Endothelial cell of umbilical vein (primary cell): ENCODE data around the gene ZNF684. TPM values are rescaled to one million over a fixed set of nuclear protein-coding genes. Genes with fewer than 3 reads are reported as not detected.

Experiments used
- BruUV-seq: library from RNA; stranded (reverse); fragments of 400-500 nt; replicated peaks from 2 replicates; lab custom pipeline; 2021; lab: Mats Ljungman, UMichigan
- CTCF ChIA-PET: fragments of 300-600, 350-600 bp; sonication (Branson Sonifier 250); formaldehyde crosslinking; loops from one replicate; lab custom pipeline; 2021; ENCODE audit warnings: antibody characterized with exemption, inconsistent platforms; lab: Charles Lee
- POLR2A ChIA-PET: fragments of 300-600, 350-600 bp; sonication (Branson Sonifier 250); formaldehyde crosslinking; loops from one replicate; lab custom pipeline; 2021; ENCODE audit warnings: antibody characterized with exemption, inconsistent platforms; lab: Charles Lee
- DNase-seq: peaks from one replicate; pipeline ENCODE4 v3.0.0-alpha.2; 2011; ENCODE audit warnings: low read depth, low spot score
- FAIRE-seq: peaks from 2 replicates; lab custom pipeline; 2011; peaks lifted over from hg19 to GRCh38; lab: Jason Lieb, UNC
- H2AFZ ChIP-seq: 2 replicates; pipeline ENCODE4 v1.6.0; 2012; ENCODE audit warnings: low read depth, low read length, control low read depth, inconsistent platforms
- H3K27ac ChIP-seq: 2 replicates; pipeline ENCODE4 v1.5.1; 2011; ENCODE audit warnings: low read depth, mild to moderate bottlenecking, control low read depth, low read length, moderate library complexity; ENCODE audit not compliant: insufficient read depth
- H3K27me3 ChIP-seq, 2 experiments: 2 replicates each; pipeline versions ENCODE4 v1.6.0 to v1.6.1; 2011; ENCODE audit warnings: low read length in 2 of 2, mixed read lengths in 1 of 2; ENCODE audit not compliant: control insufficient read depth in 2 of 2, insufficient read depth in 2 of 2
- H3K36me3 ChIP-seq, 2 experiments: 2 replicates in 1 of 2; 3 replicates in 1 of 2; pipeline ENCODE4 v1.5.1; 2011; ENCODE audit warnings: low read length in 2 of 2, mild to moderate bottlenecking in 1 of 2, moderate library complexity in 1 of 2; ENCODE audit not compliant: control insufficient read depth in 2 of 2, insufficient read depth in 2 of 2; ENCODE audit errors: extremely low read depth in 1 of 2
- H3K4me1 ChIP-seq: 3 replicates; pipeline ENCODE4 v1.5.1; 2011; ENCODE audit warnings: mild to moderate bottlenecking, low read length; ENCODE audit not compliant: control insufficient read depth, insufficient read depth; ENCODE audit errors: extremely low read depth
- H3K4me2 ChIP-seq: 2 replicates; pipeline ENCODE4 v1.6.1; 2011; ENCODE audit warnings: low read length, control low read depth, mixed read lengths; ENCODE audit not compliant: insufficient read depth
- H3K4me3 ChIP-seq, 3 experiments: fragments of 200-600 bp in 1 of 3; sonication (generic), shearing (Covaris generic) in 1 of 3; replicated peaks in 1 of 3; 2 replicates each; pipeline ENCODE4 v1.5.1; 2011 to 2016; ENCODE audit warnings: control low read depth in 3 of 3, low read length in 3 of 3, mild to moderate bottlenecking in 2 of 3, inconsistent platforms in 1 of 3, low read depth in 1 of 3, moderate library complexity in 1 of 3; ENCODE audit not compliant: insufficient read depth in 1 of 3
- H3K79me2 ChIP-seq: 2 replicates; pipeline ENCODE4 v1.6.0; 2012; ENCODE audit warnings: low read length, inconsistent platforms; ENCODE audit not compliant: control insufficient read depth, insufficient read depth
- H3K9ac ChIP-seq: replicated peaks from 2 replicates; pipeline ENCODE3; 2011; ENCODE audit warnings: low read length, control low read depth; ENCODE audit not compliant: insufficient read depth; ENCODE audit errors: extremely low read depth
- H3K9me1 ChIP-seq: replicated peaks from 3 replicates; pipeline ENCODE4 v1.6.0; 2011; ENCODE audit warnings: mild to moderate bottlenecking, low read length; ENCODE audit not compliant: control insufficient read depth, insufficient read depth; ENCODE audit errors: extremely low read depth
- H3K9me3 ChIP-seq: replicated peaks from 2 replicates; pipeline ENCODE4 v1.5.1; 2012; ENCODE audit warnings: low read length, inconsistent platforms; ENCODE audit not compliant: control insufficient read depth, insufficient read depth
- H4K20me1 ChIP-seq: replicated peaks from 2 replicates; pipeline ENCODE3; 2011; ENCODE audit warnings: mild to moderate bottlenecking, low read length; ENCODE audit not compliant: control insufficient read depth, insufficient read depth; ENCODE audit errors: extremely low read depth
- EZH2 ChIP-seq: IDR thresholded peaks from 2 replicates; pipeline ENCODE4 v1.6.1; 2012; ENCODE audit warnings: borderline replicate concordance, low read depth, mild to moderate bottlenecking, moderate library complexity, low read length, inconsistent platforms; ENCODE audit not compliant: severe bottlenecking
- FOS ChIP-seq: IDR thresholded peaks from 2 replicates; pipeline ENCODE4 v1.6.1; 2011; ENCODE audit warnings: mild to moderate bottlenecking, low read length, moderate library complexity, borderline replicate concordance; ENCODE audit not compliant: insufficient read depth
- GATA2 ChIP-seq: IDR thresholded peaks from 2 replicates; pipeline ENCODE4 v1.7.0; 2011; ENCODE audit warnings: low read depth, mild to moderate bottlenecking, moderate library complexity, mixed read lengths, low read length; ENCODE audit not compliant: insufficient read length, insufficient read depth
- JUN ChIP-seq: IDR thresholded peaks from 2 replicates; pipeline ENCODE4 v1.6.1; 2011; ENCODE audit warnings: borderline replicate concordance, low read depth; ENCODE audit not compliant: insufficient read length, insufficient read depth
- MYC ChIP-seq: IDR thresholded peaks from one replicate; pipeline ENCODE4 v1.6.1; 2011; ENCODE audit warnings: mild to moderate bottlenecking, low read depth, low read length
- POLR2A ChIP-seq: IDR thresholded peaks from 2 replicates; pipeline ENCODE4 v1.6.1; 2012; ENCODE audit warnings: low read depth, mild to moderate bottlenecking, control low read depth, low read length
- POLR2AphosphoS5 ChIP-seq: IDR thresholded peaks from 2 replicates; pipeline ENCODE4 v1.6.1; 2012; ENCODE audit warnings: low read depth, mild to moderate bottlenecking, control low read depth, low read length, moderate library complexity; ENCODE audit not compliant: insufficient read depth
- dilution Hi-C: fragments of 300-500 bp; cut with MboI; formaldehyde crosslinking; loops from one replicate; pipeline ENCODE4 v1.15.0; 2019; ENCODE audit warnings: low sequenced_read_pairs; ENCODE audit not compliant: extremely low pct_ligation_motif_present
- intact Hi-C: fragments of 100-400 bp; cut with micrococcal nuclease; formaldehyde crosslinking; loops from one replicate; pipeline ENCODE4 v1.10.0; 2022
- polyA plus RNA-seq, 4 experiments: library from polyadenylated mRNA; depleted of rRNA in 3 of 4; stranded (reverse) in 3 of 4; unstranded in 1 of 4; fragments of >200 nt; gene quantifications; 2 replicates each; pipeline versions ENCODE4 v1.2.1 to v1.2.3, GENCODE V29; 2011 to 2012; ENCODE audit warnings: missing spikeins in 1 of 4
- total RNA-seq: library from RNA; stranded (reverse); gene quantifications from 2 replicates; pipeline ENCODE4 v1.2.3, GENCODE V29; 2021
- TF ChIP-seq, protein P1 (sequence below): IDR thresholded peaks from 2 replicates; pipeline ENCODE4 v1.6.1; 2011; ENCODE audit not compliant: insufficient read depth, insufficient read length
- TF ChIP-seq, protein P2 (sequence below), 2 donors: IDR thresholded peaks; 1 replicate in 1 of 2; 2 replicates in 1 of 2; pipeline ENCODE4 v1.5.1; 2011; ENCODE audit warnings: low read length in 2 of 2, mild to moderate bottlenecking in 2 of 2, moderate library complexity in 2 of 2, control low read depth in 1 of 2, inconsistent platforms in 1 of 2, low read depth in 1 of 2; ENCODE audit not compliant: insufficient read depth in 1 of 2; ENCODE audit errors: extremely low read depth in 1 of 2

The ZNF684 gene
- total and polyA plus RNA-seq, 2 donors (not counting 3 experiments of a cell fraction or from before 2014, with no cell fraction given), result 2.9 to 5.8 TPM

DNA sequence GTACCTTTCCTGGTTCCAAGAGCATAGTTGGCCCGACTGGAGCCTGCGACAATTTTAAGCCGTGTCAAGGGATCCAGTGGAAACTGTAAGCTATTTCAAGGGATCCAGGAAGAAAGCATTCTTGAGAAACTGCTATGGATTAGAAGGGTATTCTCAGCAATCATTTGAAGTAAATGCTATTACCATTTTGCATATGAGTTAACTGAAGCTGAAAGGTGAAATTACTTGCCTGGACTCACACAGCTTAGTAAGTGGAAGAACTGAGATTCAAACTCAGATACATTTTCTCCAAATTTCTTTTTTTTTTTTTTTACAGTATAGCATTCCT, 589 bp downstream of the ZNF684 start:
- Histone ChIP-seq H3K4me1 (peaks cover 7% of the 10 kb centered on the region), H3K9me1 (no peaks in the 10 kb centered on the region), H2AFZ (peak overlapping the region; percentile 71), H3K4me3 (peak overlapping the region; percentile 59 to 84 (median 82)), H3K9me3 (no peaks in the 10 kb centered on the region), H3K79me2 (no peaks in the 10 kb centered on the region), H3K4me2 (peak overlapping the region; percentile 100), H3K9ac (peak overlapping the region; percentile 71), H3K27ac (no peak overlapping the region), H3K27me3 (peaks cover 0 to 2% of the 10 kb centered on the region in 2 experiments), H3K36me3 (no peaks in the 10 kb centered on the region), H4K20me1 (no peaks in the 10 kb centered on the region)
- FAIRE-seq (no peak), DNase-seq (no peak)
- dilution Hi-C loops (no loop called here), intact Hi-C loops (loop anchor here (1.0 to 5.0 kb wide), 4 partner anchors 80 to 415 kb away; partner anchors contain the start of genes RIMS3 and ZFP69B)
- TF ChIP-seq JUN (no peak), EZH2 (no peak), MYC (no peak)
- ChIA-PET POLR2A (interaction anchor here (0.6 to 0.7 kb wide), 3 partner anchors 50 to 1542 kb away, joined by 3 to 4 read pairs (median 3); no protein-coding TSS in a partner anchor), CTCF (interaction anchor here (0.8 to 2.6 kb wide), 35 partner anchors 10 to 421 kb away, joined by 3 to 18 read pairs (median 5); partner anchors contain the start of genes EXO5, NFYC, RIMS3 and ZFP69)
- no TSS peak for BruUV-seq

DNA sequence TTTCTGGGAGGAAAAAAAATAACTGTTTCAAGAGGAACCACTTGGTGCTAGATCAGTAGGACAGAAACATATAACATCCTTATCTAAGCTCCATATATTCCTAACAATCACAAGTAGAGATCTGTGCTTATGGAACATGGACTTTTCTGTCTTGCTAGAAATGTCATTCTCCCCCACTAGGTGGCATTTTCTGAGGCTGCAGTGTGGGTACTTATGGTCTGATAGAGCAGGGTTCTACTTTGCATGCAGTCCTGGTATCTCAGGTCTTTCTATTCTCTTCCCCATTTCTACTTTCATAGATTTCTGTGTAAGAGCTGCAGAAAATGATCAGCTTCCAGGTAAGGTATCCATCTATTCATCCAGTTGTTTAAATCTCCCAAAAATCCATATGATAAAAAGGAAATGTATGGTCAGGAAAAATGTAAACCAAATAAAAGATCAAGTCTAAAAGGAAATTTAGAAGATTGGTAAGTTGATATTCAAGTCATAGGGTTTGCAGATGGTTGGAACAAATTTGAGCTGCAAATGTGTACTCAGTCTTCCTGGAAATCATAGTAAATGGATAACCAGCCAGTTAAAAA, 1.5 kb downstream of the ZNF684 start:
- Histone ChIP-seq H3K4me2 (peak overlapping the region; percentile 100), H3K27ac (no peak overlapping the region), H2AFZ (no peak overlapping the region), H3K36me3 (no peaks in the 10 kb centered on the region), H3K9me3 (no peaks in the 10 kb centered on the region), H3K4me1 (peaks cover 7% of the 10 kb centered on the region), H3K4me3 (no peak overlapping the region), H3K27me3 (peaks cover 0 to 2% of the 10 kb centered on the region in 2 experiments), H3K9ac (no peak overlapping the region), H3K9me1 (no peaks in the 10 kb centered on the region), H3K79me2 (no peaks in the 10 kb centered on the region), H4K20me1 (no peaks in the 10 kb centered on the region)
- dilution Hi-C loops, result no loop called here
- ChIA-PET POLR2A (interaction anchor here (0.7 kb wide), 1 partner anchor 329 kb away, joined by 5 read pairs; the partner anchor contains the start of gene CITED4), CTCF (interaction anchor here (0.6 to 2.6 kb wide), 37 partner anchors 9 to 420 kb away, joined by 3 to 18 read pairs (median 5); partner anchors contain the start of genes EXO5, NFYC, RIMS3 and ZFP69)
- DNase-seq (peak; percentile 75), FAIRE-seq (no peak)
- no TSS peak for BruUV-seq
- intact Hi-C loops, result loop anchor here (1.0 to 5.0 kb wide), 4 partner anchors 81 to 414 kb away; partner anchors contain the start of genes RIMS3 and ZFP69B
- TF ChIP-seq JUN (no peak), POLR2AphosphoS5 (no peak), MYC (no peak), EZH2 (no peak), GATA2 (no peak), POLR2A (no peak), FOS (no peak)
- TF ChIP-seq, protein P1, sequence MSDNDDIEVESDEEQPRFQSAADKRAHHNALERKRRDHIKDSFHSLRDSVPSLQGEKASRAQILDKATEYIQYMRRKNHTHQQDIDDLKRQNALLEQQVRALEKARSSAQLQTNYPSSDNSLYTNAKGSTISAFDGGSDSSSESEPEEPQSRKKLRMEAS, result no peak
- TF ChIP-seq, protein P2, sequence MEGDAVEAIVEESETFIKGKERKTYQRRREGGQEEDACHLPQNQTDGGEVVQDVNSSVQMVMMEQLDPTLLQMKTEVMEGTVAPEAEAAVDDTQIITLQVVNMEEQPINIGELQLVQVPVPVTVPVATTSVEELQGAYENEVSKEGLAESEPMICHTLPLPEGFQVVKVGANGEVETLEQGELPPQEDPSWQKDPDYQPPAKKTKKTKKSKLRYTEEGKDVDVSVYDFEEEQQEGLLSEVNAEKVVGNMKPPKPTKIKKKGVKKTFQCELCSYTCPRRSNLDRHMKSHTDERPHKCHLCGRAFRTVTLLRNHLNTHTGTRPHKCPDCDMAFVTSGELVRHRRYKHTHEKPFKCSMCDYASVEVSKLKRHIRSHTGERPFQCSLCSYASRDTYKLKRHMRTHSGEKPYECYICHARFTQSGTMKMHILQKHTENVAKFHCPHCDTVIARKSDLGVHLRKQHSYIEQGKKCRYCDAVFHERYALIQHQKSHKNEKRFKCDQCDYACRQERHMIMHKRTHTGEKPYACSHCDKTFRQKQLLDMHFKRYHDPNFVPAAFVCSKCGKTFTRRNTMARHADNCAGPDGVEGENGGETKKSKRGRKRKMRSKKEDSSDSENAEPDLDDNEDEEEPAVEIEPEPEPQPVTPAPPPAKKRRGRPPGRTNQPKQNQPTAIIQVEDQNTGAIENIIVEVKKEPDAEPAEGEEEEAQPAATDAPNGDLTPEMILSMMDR (IDR thresholded peaks at IDR 0.05; ENCODE audit: extremely low read depth in 1 of 2, insufficient read depth in 1 of 2, low read depth in 1 of 2, low read length in 2 of 2), result peak; percentile 55 to 59
